Karpas-422 (cell line): ENCODE data around the gene EIF3K. TPM values are rescaled to one million over a fixed set of nuclear protein-coding genes. Genes with fewer than 3 reads are reported as not detected.
"Not testable (repeated sequence)": the region's sequence is repeated elsewhere in the genome, so short reads cannot be mapped to it uniquely, and the experiment has no call there.

Experiments
- DNase-seq: peaks from one replicate; pipeline ENCODE4 v3.0.0-alpha.2; 2015
- H2AFZ ChIP-seq: fragments of 200-600 bp; sonication (generic); 2 replicates; pipeline ENCODE4 v1.6.1; 2014; ENCODE audit warnings: antibody characterized with exemption, low read length, mixed read lengths
- H3K27ac ChIP-seq: fragments of 200-600 bp; sonication (generic); 2 replicates; pipeline ENCODE4 v1.5.1; 2014; ENCODE audit warnings: mild to moderate bottlenecking, low read length, moderate library complexity
- H3K27me3 ChIP-seq: fragments of 200-600 bp; sonication (generic); 2 replicates; pipeline ENCODE4 v1.6.1; 2014; ENCODE audit warnings: low read length, mixed read lengths
- H3K36me3 ChIP-seq: fragments of 200-600 bp; sonication (generic); 2 replicates; pipeline ENCODE4 v1.6.1; 2014; ENCODE audit warnings: low read length, mixed read lengths; ENCODE audit not compliant: insufficient read depth
- H3K4me1 ChIP-seq: fragments of 200-600 bp; sonication (generic); 2 replicates; pipeline ENCODE4 v1.6.1; 2014; ENCODE audit warnings: mild to moderate bottlenecking, low read length, mixed read lengths
- H3K4me2 ChIP-seq: fragments of 200-600 bp; sonication (generic); 2 replicates; pipeline ENCODE4 v1.6.1; 2014; ENCODE audit warnings: low read length, low read depth, mild to moderate bottlenecking; ENCODE audit not compliant: poor library complexity, severe bottlenecking
- H3K4me3 ChIP-seq: fragments of 200-600 bp; sonication (generic); 2 replicates; pipeline ENCODE4 v1.5.1; 2014; ENCODE audit warnings: mild to moderate bottlenecking, antibody characterized with exemption, low read length, mixed read lengths
- H3K79me2 ChIP-seq: fragments of 200-600 bp; sonication (generic); 2 replicates; pipeline ENCODE4 v1.6.1; 2014; ENCODE audit warnings: mild to moderate bottlenecking, low read length, mixed read lengths
- H3K9ac ChIP-seq: fragments of 200-600 bp; sonication (generic); 2 replicates; pipeline ENCODE4 v1.6.0; 2014; ENCODE audit warnings: low read length
- H3K9me2 ChIP-seq: fragments of 200-600 bp; sonication (generic), shearing (Covaris generic); replicated peaks from 2 replicates; pipeline ENCODE4 v1.6.0; 2014; ENCODE audit warnings: mild to moderate bottlenecking, low read length, moderate library complexity; ENCODE audit not compliant: insufficient read depth
- H3K9me3 ChIP-seq: fragments of 300-700, 200-600 bp; sonication (generic); 2 replicates; pipeline ENCODE4 v1.6.1; 2014; ENCODE audit warnings: low read length, mixed read lengths
- H4K20me1 ChIP-seq: fragments of 200-600 bp; sonication (generic); 2 replicates; pipeline ENCODE4 v1.6.1; 2014; ENCODE audit warnings: mild to moderate bottlenecking, antibody characterized with exemption, low read length, low read depth; ENCODE audit not compliant: insufficient read depth
- total RNA-seq: library from RNA; depleted of rRNA; stranded (reverse); fragments of >200 nt; shearing (Covaris generic); gene quantifications from 2 replicates; pipeline ENCODE4 v1.2.3, GENCODE V29; 2014; ENCODE audit warnings: low replicate concordance

The EIF3K gene
- total RNA-seq, 1 experiment from 2014 or later = 474 TPM

DNA sequence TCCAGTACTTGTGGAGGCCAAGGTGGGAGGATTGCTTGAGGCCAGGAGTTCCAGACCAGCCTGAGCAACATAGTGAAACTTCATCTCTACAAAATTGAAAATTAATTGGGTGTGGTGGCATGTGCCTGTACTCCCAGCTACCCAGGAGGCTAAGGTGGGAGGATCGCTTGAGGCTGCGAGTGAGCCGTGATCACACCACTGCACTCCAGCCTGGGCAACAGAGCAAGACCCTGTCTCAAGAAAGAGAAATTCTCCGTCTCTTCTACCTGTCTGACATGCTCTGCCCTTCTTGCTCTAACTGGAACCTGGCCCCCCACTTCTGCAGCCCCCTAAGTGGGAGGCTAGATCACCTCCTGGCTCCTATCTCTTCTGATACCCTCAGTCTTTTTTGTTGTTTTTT lies 7.4 kb downstream of the EIF3K start:
- Histone ChIP-seq H3K9ac (no peak overlapping the region), H3K9me3 (no peaks in the 10 kb centered on the region), H3K27ac (no peak overlapping the region), H3K9me2 (no peaks in the 10 kb centered on the region), H3K4me1 (no peaks in the 10 kb centered on the region), H2AFZ (no peak overlapping the region), H3K4me3 (no peak overlapping the region), H4K20me1 (0 out of 2 replicates have a peak, but pooled peaks cover 2% of the 10 kb centered on the region), H3K4me2 (no peak overlapping the region), H3K36me3 (peaks cover 13% of the 10 kb centered on the region), H3K27me3 (no peaks in the 10 kb centered on the region), H3K79me2 (peaks cover 2% of the 10 kb centered on the region)
- no peak for DNase-seq

DNA sequence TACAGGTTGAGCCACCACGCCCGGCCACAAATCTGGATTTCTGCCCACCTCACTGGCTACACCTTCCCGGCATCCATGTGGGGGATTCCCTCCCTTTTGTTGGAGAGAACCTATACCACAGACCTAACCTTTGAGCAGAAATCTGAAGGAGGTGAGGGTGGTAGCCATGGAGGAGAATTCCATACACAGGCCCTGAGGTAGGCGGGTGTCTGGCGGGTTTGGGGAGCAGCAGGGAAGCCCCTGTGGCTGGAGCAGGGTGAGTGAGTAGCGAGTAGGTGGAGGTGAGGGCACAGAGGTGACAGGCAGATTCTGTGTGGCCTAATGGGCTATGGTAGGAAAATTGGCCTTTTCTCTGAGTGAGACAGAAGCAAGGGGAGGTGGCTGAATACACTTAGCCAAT lies 10.6 kb downstream of the EIF3K start:
- Histone ChIP-seq H3K4me3 (no peak overlapping the region), H3K27me3 (no peaks in the 10 kb centered on the region), H3K27ac (no peak overlapping the region), H3K4me2 (no peak overlapping the region), H2AFZ (no peak overlapping the region), H3K9me3 (no peaks in the 10 kb centered on the region), H3K4me1 (no peaks in the 10 kb centered on the region), H3K9me2 (no peaks in the 10 kb centered on the region), H4K20me1 (no peaks in the 10 kb centered on the region), H3K9ac (no peak overlapping the region), H3K79me2 (no peaks in the 10 kb centered on the region), H3K36me3 (peaks cover 20% of the 10 kb centered on the region)
- DNase-seq = no peak

DNA sequence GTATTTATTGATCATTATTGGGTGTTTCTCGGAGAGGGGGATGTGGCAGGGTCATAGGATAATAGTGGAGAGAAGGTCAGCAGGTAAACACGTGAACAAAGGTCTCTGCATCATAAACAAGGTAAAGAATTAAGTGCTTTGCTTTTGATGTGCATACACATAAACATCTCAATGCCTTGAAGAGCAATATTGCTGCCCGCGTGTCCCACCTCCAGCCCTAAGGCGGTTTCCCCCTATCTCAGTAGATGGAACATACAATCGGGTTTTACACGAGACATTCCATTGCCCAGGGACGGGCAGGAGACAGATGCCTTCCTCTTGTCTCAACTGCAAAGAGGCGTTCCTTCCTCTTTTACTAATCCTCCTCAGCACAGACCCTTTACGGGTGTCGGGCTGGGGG lies 12.3 kb downstream of the EIF3K start:
- H3K9me2 ChIP-seq, H3K27ac ChIP-seq: not testable (repeated sequence)
- H3K36me3 ChIP-seq = peaks cover 31% of the 10 kb centered on the region

DNA sequence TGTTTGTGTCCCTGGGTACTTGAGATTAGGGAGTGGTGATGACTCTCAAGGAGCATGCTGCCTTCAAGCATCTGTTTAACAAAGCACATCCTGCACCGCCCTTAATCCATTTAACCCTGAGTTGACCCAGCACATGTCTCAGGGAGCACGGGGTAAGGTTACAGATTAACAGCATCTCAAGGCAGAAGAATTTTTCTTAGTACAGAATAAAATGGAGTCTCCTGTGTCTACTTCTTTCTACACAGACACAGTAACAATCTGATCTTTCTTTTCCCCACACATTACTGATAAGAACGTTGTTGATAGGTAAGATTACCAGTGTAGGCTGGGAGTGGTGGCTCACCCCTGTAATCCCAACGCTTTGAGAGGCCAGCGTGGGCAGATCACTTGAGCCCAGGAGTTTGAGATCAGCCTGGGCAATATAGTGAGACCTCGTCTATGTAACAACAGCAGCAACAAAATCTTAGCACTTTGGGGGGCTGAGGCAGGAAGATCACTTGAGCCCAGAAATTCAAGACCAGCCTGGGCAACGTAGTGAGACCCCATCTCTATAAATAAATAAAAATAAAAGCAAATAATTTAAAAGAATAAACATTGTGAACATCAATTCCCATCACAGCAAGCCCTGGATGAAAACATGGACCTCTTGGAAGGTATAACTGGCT lies 13.0 kb downstream of the EIF3K start:
- peaks cover 16% of the 10 kb centered on the region for H3K4me1 ChIP-seq
- H3K36me3 ChIP-seq = peaks cover 28% of the 10 kb centered on the region

More for the DNA sequence above, 12.3 kb downstream of the EIF3K start:
- not testable (repeated sequence) for H3K9me3 ChIP-seq, H3K9ac ChIP-seq, H4K20me1 ChIP-seq, H3K4me2 ChIP-seq, H3K4me1 ChIP-seq, H3K79me2 ChIP-seq, H2AFZ ChIP-seq, H3K27me3 ChIP-seq, DNase-seq, H3K4me3 ChIP-seq

DNA sequence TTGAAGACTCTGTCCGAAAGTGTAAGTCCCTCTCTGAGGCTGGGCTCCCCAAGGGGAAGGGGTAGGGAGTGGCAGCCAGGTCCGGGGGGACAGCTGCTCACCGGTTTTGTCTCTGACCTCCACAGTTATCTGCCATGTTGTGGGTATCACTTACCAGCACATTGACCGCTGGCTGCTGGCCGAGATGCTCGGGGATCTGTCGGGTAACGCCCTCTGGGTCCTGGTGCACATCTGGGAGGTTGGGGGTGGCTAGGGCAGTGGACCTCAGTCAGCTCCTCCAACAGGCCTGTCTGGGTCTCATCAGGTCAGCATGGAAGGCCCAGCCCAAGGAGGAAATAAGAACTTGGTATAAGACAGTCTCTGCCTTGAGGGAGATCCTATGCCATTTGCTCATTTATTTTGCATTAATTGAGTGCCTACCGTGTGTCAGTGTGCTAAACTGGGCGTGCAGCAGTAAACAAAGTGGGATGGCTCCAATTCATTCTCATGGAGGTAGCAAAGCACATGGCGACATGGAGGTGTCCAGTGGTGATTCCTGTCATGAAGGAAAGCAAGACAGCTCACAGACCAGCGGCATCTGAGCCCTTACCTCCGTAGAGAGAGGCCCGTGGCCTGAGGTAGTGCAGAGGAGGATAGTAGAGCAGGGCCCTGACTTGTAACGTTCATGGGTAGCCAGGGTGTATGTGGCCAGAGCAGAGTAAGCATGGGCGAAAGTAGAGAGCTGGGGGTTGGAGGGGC lies 13.7 kb downstream of the EIF3K start:
- Histone ChIP-seq H3K79me2 (no peaks in the 10 kb centered on the region), H4K20me1 (no peaks in the 10 kb centered on the region), H3K27me3 (no peaks in the 10 kb centered on the region), H3K4me3 (no peak overlapping the region), H3K4me2 (no peak overlapping the region), H3K9ac (no peak overlapping the region), H3K9me2 (no peaks in the 10 kb centered on the region), H3K36me3 (peaks cover 26% of the 10 kb centered on the region), H2AFZ (no peak overlapping the region), H3K4me1 (peaks cover 18% of the 10 kb centered on the region), H3K27ac (no peak overlapping the region), H3K9me3 (no peaks in the 10 kb centered on the region)
- no peak for DNase-seq

More for the DNA sequence above, 13.0 kb downstream of the EIF3K start:
- H2AFZ ChIP-seq, H3K79me2 ChIP-seq, H3K9me3 ChIP-seq, H3K9ac ChIP-seq, H3K4me2 ChIP-seq, H4K20me1 ChIP-seq, H3K4me3 ChIP-seq, DNase-seq, H3K9me2 ChIP-seq, H3K27ac ChIP-seq, H3K27me3 ChIP-seq: not testable (repeated sequence)

DNA sequence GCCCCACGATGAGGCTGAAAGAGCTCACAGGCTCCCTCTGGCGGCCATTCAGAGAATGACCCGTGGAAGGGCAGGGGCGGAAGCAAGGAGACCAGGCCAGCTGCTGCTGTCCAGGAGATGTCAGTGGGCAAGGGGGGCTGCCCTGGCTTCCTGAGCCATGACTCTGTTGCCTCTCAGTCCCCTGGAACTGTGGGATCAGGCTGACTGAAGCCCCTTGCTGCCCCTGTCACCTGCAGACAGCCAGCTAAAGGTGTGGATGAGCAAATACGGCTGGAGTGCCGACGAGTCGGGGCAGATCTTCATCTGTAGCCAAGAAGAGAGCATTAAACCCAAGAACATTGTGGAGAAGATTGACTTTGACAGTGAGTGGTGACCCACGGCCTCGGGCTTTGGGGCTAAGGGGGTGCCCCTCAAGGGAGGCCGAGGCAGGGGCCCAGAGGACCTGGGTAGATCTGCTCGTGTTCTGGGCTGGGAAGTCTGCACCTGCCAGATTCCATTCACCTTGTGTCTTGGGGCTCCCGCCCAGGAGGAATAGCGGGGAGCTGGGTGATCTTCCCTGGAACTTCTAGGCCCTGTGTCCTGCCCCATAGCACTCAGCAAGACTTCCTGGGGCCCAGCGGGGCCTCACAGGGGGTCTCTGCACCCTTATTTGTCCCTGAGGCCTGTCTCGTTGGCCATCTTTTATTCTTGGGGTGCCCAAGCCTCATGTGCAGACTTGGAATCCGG lies 15.9 kb downstream of the EIF3K start:
- H4K20me1 ChIP-seq = no peaks in the 10 kb centered on the region
- no peak overlapping the region for H2AFZ ChIP-seq
- H3K4me3 ChIP-seq = no peak overlapping the region
- H3K9ac ChIP-seq = no peak overlapping the region
- H3K27ac ChIP-seq = no peak overlapping the region; the same call in 1 of the 2 replicates
- H3K4me1 ChIP-seq = peaks cover 30% of the 10 kb centered on the region
- no peaks in the 10 kb centered on the region for H3K27me3 ChIP-seq
- H3K4me2 ChIP-seq = no peak overlapping the region
- no peaks in the 10 kb centered on the region for H3K9me3 ChIP-seq
- H3K79me2 ChIP-seq = no peaks in the 10 kb centered on the region
- no peaks in the 10 kb centered on the region for H3K9me2 ChIP-seq
- peaks cover 25% of the 10 kb centered on the region for H3K36me3 ChIP-seq
- DNase-seq = peak; percentile 87

DNA sequence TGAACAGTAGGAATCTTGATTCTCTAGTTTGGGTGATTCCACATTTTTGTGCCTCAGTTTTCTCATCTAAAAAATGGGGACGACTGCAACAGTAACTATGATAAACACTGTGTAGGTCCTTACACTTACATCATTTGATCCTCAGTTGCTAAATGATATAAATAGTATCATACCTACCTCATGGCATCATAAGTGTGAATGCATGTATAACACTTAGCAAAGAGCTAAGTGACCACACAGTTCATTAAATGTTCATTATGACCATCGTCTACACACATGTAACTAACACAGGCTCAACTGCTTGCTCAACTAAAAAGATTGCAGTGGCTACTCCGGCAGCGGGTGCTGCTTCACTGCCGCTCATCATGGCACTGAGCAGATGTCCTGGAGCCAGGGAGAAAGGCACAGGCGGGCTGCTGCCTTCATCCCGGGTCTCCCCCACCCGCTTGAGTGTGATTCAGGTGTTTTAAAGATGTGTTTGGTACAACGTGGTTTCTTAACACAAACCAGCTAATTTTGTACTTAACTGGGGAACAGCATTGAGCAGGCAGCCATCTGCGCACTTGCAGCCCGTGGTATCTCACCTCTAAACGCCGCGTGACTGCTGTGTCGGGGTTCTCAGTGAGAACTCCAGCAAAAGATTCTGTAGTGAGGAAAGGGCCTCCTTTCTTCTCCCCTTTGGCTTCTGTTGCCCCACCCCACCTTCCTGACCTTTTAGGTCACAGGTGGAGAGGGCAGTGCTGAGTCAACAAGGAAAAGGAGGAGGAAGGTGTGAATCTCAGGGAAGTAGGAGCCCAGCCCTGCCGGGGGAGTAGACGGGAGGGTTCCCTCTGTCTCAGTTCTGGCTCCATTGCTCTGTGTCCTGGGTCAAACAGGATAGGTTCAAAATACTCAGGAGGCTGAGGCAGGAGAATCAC lies 16.8 kb downstream of the EIF3K start:
- Histone ChIP-seq H3K9me2 (no peaks in the 10 kb centered on the region), H3K4me3 (no peak overlapping the region), H3K36me3 (peaks cover 23% of the 10 kb centered on the region), H4K20me1 (no peaks in the 10 kb centered on the region), H2AFZ (no peak overlapping the region), H3K4me2 (no peak overlapping the region), H3K27ac (no peak overlapping the region), H3K27me3 (no peaks in the 10 kb centered on the region), H3K4me1 (peaks cover 30% of the 10 kb centered on the region), H3K9ac (no peak overlapping the region), H3K79me2 (no peaks in the 10 kb centered on the region), H3K9me3 (no peaks in the 10 kb centered on the region)
- DNase-seq = no peak
